ENCODE measurements around the gene FHL3. TPM values are rescaled to one million over a fixed set of nuclear protein-coding genes. Genes with fewer than 3 reads are reported as not detected.
A peak's percentile ranks its signal among the peaks of the same experiment; 100 is the strongest.

The FHL3 gene
- total RNA-seq, 1 experiment from 2014 or later, result 23.4 TPM

DNA sequence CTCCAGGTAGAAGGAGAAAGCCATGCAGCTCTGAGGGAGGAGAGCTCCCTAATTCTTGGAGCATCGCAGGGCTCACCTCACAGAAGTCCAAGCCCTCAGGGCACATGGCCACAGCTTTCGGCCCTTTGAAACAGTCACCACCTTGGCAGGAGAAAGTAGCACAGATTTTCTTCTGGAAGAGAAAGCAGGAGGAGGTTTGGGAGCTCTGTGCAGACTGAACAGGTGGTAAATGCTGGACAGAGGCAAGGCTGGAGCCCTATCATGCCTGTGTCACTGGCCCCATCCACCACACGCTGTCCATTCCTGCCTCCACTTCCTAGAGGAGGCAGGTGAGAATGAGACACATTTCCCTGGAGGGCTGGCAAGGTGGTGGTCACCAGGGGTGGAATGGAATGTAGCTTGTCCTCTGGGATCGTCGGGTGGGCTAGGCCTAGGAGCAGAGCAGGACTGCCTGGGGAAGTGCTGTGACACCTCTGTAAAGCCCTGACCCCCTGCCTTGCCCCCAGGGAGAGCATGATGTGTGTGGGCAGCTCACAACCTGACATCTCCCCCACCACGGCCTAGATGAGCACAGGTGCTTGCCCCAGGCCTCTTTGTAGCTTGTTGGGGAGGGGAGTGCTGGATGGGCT lies 55.7 kb downstream of the FHL3 start:
- TF ChIP-seq SIN3A (IDR thresholded peaks at IDR 0.05; ENCODE audit: borderline replicate concordance, insufficient read depth, low read depth, low read length), result no peak
- TF ChIP-seq, protein P1, sequence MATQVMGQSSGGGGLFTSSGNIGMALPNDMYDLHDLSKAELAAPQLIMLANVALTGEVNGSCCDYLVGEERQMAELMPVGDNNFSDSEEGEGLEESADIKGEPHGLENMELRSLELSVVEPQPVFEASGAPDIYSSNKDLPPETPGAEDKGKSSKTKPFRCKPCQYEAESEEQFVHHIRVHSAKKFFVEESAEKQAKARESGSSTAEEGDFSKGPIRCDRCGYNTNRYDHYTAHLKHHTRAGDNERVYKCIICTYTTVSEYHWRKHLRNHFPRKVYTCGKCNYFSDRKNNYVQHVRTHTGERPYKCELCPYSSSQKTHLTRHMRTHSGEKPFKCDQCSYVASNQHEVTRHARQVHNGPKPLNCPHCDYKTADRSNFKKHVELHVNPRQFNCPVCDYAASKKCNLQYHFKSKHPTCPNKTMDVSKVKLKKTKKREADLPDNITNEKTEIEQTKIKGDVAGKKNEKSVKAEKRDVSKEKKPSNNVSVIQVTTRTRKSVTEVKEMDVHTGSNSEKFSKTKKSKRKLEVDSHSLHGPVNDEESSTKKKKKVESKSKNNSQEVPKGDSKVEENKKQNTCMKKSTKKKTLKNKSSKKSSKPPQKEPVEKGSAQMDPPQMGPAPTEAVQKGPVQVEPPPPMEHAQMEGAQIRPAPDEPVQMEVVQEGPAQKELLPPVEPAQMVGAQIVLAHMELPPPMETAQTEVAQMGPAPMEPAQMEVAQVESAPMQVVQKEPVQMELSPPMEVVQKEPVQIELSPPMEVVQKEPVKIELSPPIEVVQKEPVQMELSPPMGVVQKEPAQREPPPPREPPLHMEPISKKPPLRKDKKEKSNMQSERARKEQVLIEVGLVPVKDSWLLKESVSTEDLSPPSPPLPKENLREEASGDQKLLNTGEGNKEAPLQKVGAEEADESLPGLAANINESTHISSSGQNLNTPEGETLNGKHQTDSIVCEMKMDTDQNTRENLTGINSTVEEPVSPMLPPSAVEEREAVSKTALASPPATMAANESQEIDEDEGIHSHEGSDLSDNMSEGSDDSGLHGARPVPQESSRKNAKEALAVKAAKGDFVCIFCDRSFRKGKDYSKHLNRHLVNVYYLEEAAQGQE (IDR thresholded peaks at IDR 0.05; ENCODE audit: insufficient read depth in 1 of 2, low read depth in 2 of 2, low read length in 1 of 2), result peak; percentile 52 to 83; a peak in 3 of 4 replicates
- intact Hi-C loops (cut with micrococcal nuclease; ENCODE audit: unreplicated experiment), result no loop called here
- ChIA-PET CTCF (no interaction called here), POLR2A (interaction anchor here (0.6 to 0.7 kb wide), 3 partner anchors 49 to 98 kb away, joined by 3 to 9 read pairs (median 6); no protein-coding TSS in a partner anchor)
- no TSS peak for BruUV-seq (replicated peaks)
- in situ Hi-C loops (cut with HindIII; ENCODE audit: low pct_unique_long_range_greater_than_20kb, low sequenced_read_pairs), result no loop called here
- ATAC-seq, result no peak
- DNase-seq (ENCODE audit: low read depth, low spot score), result no peak
- Histone ChIP-seq H3K4me3 (ENCODE audit: low read depth in 2 of 2, low read length in 2 of 2) (no peak overlapping the region), H3K27ac (ENCODE audit: low read length) (no peak overlapping the region), H3K36me3 (ENCODE audit: control insufficient read depth, insufficient read depth, low read length) (no peaks in the 10 kb centered on the region), H3K9me3 (ENCODE audit: control insufficient read depth, insufficient read depth, low read depth, low read length) (no peaks in the 10 kb centered on the region), H3K4me1 (ENCODE audit: control insufficient read depth, insufficient read depth, low read length) (peaks cover 7% of the 10 kb centered on the region), H3K27me3 (ENCODE audit: control insufficient read depth, insufficient read depth, low read length) (no peaks in the 10 kb centered on the region)

DNA sequence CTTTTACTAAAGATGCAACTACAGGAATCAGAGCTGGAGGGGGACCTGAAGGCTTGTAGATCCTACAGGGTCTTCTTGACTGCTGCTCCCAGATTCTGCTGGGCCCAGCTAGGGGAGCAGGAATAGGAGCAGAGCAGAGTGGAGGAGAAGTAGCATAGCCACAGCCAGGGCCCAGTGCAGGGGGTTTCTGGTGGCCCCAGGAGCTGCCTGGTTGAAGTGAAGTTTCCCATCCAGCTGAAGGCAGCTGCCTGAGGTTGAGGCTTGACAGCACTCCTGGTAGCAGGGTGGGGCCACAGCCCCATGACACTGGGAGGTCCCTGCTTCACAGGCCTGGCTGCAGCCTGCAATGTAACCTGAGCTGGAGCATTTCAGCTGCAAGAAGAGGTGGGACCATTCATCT lies 56.5 kb downstream of the FHL3 start:
- POLR2A ChIA-PET, result no interaction called here
- intact Hi-C loops (cut with micrococcal nuclease; ENCODE audit: unreplicated experiment), result no loop called here

More for the DNA sequence above, 56.5 kb downstream of the FHL3 start:
- no TSS peak for BruUV-seq (replicated peaks)
- H3K36me3 ChIP-seq (ENCODE audit: control insufficient read depth, insufficient read depth, low read length), result no peaks in the 10 kb centered on the region
- in situ Hi-C loops (cut with HindIII; ENCODE audit: low pct_unique_long_range_greater_than_20kb, low sequenced_read_pairs), result no loop called here
- ATAC-seq, result no peak
- H3K27me3 ChIP-seq (ENCODE audit: control insufficient read depth, insufficient read depth, low read length), result no peaks in the 10 kb centered on the region
- DNase-seq (ENCODE audit: low read depth, low spot score), result no peak
- CTCF ChIA-PET, result no interaction called here
- H3K27ac ChIP-seq (ENCODE audit: low read length), result no peak overlapping the region
- H3K9me3 ChIP-seq (ENCODE audit: control insufficient read depth, insufficient read depth, low read depth, low read length), result no peaks in the 10 kb centered on the region
- peaks cover 7% of the 10 kb centered on the region for H3K4me1 ChIP-seq (ENCODE audit: control insufficient read depth, insufficient read depth, low read length)
- TF ChIP-seq SIN3A (IDR thresholded peaks at IDR 0.05; ENCODE audit: borderline replicate concordance, insufficient read depth, low read depth, low read length) (no peak), TCF7L2 (IDR thresholded peaks at IDR 0.05; ENCODE audit: low read depth, low read length) (no peak), POLR2AphosphoS5 (IDR thresholded peaks at IDR 0.05; ENCODE audit: low read depth, low read length) (no peak)
- TF ChIP-seq, protein P1 (IDR thresholded peaks at IDR 0.05; ENCODE audit: insufficient read depth in 1 of 2, low read depth in 2 of 2, low read length in 1 of 2), result no peak
- TF ChIP-seq, protein P2, sequence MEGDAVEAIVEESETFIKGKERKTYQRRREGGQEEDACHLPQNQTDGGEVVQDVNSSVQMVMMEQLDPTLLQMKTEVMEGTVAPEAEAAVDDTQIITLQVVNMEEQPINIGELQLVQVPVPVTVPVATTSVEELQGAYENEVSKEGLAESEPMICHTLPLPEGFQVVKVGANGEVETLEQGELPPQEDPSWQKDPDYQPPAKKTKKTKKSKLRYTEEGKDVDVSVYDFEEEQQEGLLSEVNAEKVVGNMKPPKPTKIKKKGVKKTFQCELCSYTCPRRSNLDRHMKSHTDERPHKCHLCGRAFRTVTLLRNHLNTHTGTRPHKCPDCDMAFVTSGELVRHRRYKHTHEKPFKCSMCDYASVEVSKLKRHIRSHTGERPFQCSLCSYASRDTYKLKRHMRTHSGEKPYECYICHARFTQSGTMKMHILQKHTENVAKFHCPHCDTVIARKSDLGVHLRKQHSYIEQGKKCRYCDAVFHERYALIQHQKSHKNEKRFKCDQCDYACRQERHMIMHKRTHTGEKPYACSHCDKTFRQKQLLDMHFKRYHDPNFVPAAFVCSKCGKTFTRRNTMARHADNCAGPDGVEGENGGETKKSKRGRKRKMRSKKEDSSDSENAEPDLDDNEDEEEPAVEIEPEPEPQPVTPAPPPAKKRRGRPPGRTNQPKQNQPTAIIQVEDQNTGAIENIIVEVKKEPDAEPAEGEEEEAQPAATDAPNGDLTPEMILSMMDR (IDR thresholded peaks at IDR 0.05), result no peak
- no peak overlapping the region for H3K4me3 ChIP-seq (ENCODE audit: low read depth in 2 of 2, low read length in 2 of 2)
